WTC11 (cell line): ENCODE measurements around the gene IPP.

ENCODE experiments used
- SMAD3 ChIP-seq: sonication (generic); formaldehyde crosslinking; IDR thresholded peaks from 2 replicates; pipeline ENCODE4 v1.8.0; 2022; ENCODE audit warnings: missing genetic modification reagents, mild to moderate bottlenecking, borderline replicate concordance
- ZNF121 ChIP-seq: sonication (generic); formaldehyde crosslinking; IDR thresholded peaks from 2 replicates; pipeline ENCODE4 v1.8.0; 2023; ENCODE audit warnings: missing genetic modification reagents
- ZNF423 ChIP-seq: fragments of 250-450 bp; sonication (Bioruptor Pico); IDR thresholded peaks from 2 replicates; pipeline ENCODE4 v2.1.2; 2022; ENCODE audit warnings: mild to moderate bottlenecking, moderate library complexity
- TF ChIP-seq, protein P1 (sequence below): sonication (generic); formaldehyde crosslinking; IDR thresholded peaks from 2 replicates; pipeline ENCODE4 v1.8.0; 2022; ENCODE audit warnings: mild to moderate bottlenecking, missing genetic modification reagents
- TF ChIP-seq, protein P2 (sequence below): fragments of 200-600 bp; IDR thresholded peaks from 2 replicates; pipeline ENCODE4 v1.8.0; 2022; ENCODE audit warnings: antibody characterized with exemption
- TF ChIP-seq, protein P3 (sequence below): sonication (generic); formaldehyde crosslinking; IDR thresholded peaks from 2 replicates; pipeline ENCODE4 v1.8.0; 2023; ENCODE audit warnings: missing genetic modification reagents
- TF ChIP-seq, protein P4 (sequence below): sonication (generic); formaldehyde crosslinking; IDR thresholded peaks from 2 replicates; pipeline ENCODE4 v1.8.0; 2022; ENCODE audit warnings: missing genetic modification reagents

DNA sequence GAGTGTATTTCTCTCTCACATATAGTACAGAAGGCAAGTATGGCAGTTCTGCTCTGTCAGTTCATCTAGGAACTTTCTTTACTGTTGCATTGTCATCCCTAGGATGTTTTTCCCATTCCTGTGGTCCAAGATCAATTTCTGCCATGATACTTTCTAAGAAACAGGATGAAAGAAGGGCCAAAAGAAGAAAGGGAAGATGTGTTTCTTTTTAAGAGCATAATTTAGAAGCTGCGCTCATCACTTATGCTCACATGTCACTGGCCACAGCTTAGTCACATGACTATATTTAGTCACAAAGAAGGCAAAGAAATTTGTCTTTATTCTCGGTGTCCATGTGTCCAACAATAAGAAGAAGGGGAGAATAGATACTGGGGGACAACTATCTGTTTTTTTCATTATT is 45.9 kb upstream of the IPP start:
- TF ChIP-seq, protein P1, sequence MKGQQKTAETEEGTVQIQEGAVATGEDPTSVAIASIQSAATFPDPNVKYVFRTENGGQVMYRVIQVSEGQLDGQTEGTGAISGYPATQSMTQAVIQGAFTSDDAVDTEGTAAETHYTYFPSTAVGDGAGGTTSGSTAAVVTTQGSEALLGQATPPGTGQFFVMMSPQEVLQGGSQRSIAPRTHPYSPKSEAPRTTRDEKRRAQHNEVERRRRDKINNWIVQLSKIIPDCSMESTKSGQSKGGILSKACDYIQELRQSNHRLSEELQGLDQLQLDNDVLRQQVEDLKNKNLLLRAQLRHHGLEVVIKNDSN: no peak
- TF ChIP-seq, protein P2, sequence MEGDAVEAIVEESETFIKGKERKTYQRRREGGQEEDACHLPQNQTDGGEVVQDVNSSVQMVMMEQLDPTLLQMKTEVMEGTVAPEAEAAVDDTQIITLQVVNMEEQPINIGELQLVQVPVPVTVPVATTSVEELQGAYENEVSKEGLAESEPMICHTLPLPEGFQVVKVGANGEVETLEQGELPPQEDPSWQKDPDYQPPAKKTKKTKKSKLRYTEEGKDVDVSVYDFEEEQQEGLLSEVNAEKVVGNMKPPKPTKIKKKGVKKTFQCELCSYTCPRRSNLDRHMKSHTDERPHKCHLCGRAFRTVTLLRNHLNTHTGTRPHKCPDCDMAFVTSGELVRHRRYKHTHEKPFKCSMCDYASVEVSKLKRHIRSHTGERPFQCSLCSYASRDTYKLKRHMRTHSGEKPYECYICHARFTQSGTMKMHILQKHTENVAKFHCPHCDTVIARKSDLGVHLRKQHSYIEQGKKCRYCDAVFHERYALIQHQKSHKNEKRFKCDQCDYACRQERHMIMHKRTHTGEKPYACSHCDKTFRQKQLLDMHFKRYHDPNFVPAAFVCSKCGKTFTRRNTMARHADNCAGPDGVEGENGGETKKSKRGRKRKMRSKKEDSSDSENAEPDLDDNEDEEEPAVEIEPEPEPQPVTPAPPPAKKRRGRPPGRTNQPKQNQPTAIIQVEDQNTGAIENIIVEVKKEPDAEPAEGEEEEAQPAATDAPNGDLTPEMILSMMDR: no peak
- TF ChIP-seq SMAD3: no peak
- TF ChIP-seq, protein P3, sequence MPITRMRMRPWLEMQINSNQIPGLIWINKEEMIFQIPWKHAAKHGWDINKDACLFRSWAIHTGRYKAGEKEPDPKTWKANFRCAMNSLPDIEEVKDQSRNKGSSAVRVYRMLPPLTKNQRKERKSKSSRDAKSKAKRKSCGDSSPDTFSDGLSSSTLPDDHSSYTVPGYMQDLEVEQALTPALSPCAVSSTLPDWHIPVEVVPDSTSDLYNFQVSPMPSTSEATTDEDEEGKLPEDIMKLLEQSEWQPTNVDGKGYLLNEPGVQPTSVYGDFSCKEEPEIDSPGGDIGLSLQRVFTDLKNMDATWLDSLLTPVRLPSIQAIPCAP (CRISPR knock-in tag): no peak
- TF ChIP-seq, protein P4, sequence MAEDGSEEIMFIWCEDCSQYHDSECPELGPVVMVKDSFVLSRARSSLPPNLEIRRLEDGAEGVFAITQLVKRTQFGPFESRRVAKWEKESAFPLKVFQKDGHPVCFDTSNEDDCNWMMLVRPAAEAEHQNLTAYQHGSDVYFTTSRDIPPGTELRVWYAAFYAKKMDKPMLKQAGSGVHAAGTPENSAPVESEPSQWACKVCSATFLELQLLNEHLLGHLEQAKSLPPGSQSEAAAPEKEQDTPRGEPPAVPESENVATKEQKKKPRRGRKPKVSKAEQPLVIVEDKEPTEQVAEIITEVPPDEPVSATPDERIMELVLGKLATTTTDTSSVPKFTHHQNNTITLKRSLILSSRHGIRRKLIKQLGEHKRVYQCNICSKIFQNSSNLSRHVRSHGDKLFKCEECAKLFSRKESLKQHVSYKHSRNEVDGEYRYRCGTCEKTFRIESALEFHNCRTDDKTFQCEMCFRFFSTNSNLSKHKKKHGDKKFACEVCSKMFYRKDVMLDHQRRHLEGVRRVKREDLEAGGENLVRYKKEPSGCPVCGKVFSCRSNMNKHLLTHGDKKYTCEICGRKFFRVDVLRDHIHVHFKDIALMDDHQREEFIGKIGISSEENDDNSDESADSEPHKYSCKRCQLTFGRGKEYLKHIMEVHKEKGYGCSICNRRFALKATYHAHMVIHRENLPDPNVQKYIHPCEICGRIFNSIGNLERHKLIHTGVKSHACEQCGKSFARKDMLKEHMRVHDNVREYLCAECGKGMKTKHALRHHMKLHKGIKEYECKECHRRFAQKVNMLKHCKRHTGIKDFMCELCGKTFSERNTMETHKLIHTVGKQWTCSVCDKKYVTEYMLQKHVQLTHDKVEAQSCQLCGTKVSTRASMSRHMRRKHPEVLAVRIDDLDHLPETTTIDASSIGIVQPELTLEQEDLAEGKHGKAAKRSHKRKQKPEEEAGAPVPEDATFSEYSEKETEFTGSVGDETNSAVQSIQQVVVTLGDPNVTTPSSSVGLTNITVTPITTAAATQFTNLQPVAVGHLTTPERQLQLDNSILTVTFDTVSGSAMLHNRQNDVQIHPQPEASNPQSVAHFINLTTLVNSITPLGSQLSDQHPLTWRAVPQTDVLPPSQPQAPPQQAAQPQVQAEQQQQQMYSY (CRISPR knock-in tag): no peak
- TF ChIP-seq ZNF121 (CRISPR knock-in tag): no peak
- TF ChIP-seq ZNF423: no peak
